Activated naive CD8-positive, alpha-beta T cell treated with anti-CD3 and anti-CD28 coated beads, Interleukin-2, amount 10 ng/mL, durations not matched to agents 7 days and 5 days (primary cell): ENCODE data around the gene LARP4. TPM values are rescaled to one million over a fixed set of nuclear protein-coding genes. Genes with fewer than 3 reads are reported as not detected.
A peak's percentile ranks its signal among the peaks of the same experiment; 100 is the strongest.
"Not testable (repeated sequence)": the region's sequence is repeated elsewhere in the genome, so short reads cannot be mapped to it uniquely, and the experiment has no call there.

Experiments used
- ATAC-seq: fragments of 150-1000 bp; cut with Tn5 transposase; one replicate; pipeline ENCODE4 v1.10.0; 2021; ENCODE audit warnings: low read depth, moderate library complexity
- POLR2A ChIA-PET: fragments of 350-600 bp; sonication (Branson Sonifier 250); formaldehyde crosslinking; loops from one replicate; lab custom pipeline; 2021; ENCODE audit warnings: antibody characterized with exemption; lab: Charles Lee
- DNase-seq: peaks from one replicate; pipeline ENCODE4 v3.0.0; 2021
- H3K27ac Mint-ChIP-seq: one replicate; pipeline ENCODE4 v1.8.0; 2022; ENCODE audit warnings: mild to moderate bottlenecking, mixed read lengths
- H3K27me3 Mint-ChIP-seq: one replicate; pipeline ENCODE4 v1.8.0; 2022; ENCODE audit warnings: mild to moderate bottlenecking, moderate library complexity, mixed read lengths
- H3K36me3 Mint-ChIP-seq: one replicate; pipeline ENCODE4 v1.8.0; 2021; ENCODE audit warnings: mild to moderate bottlenecking, mixed read lengths
- H3K4me1 Mint-ChIP-seq: one replicate; pipeline ENCODE4 v1.8.0; 2021; ENCODE audit warnings: mixed read lengths
- H3K4me3 Mint-ChIP-seq: one replicate; pipeline ENCODE4 v1.8.0; 2022; ENCODE audit warnings: mild to moderate bottlenecking, moderate library complexity, mixed read lengths
- H3K9me3 Mint-ChIP-seq: one replicate; pipeline ENCODE4 v1.8.0; 2021; ENCODE audit warnings: mixed read lengths
- total RNA-seq, 2 experiments: library from RNA; stranded (reverse); gene quantifications; one replicate each; pipeline ENCODE4 v1.2.3, GENCODE V29; 2021

Gene LARP4
- total RNA-seq, 2 experiments from 2014 or later = 39.6 to 40.6 TPM

DNA sequence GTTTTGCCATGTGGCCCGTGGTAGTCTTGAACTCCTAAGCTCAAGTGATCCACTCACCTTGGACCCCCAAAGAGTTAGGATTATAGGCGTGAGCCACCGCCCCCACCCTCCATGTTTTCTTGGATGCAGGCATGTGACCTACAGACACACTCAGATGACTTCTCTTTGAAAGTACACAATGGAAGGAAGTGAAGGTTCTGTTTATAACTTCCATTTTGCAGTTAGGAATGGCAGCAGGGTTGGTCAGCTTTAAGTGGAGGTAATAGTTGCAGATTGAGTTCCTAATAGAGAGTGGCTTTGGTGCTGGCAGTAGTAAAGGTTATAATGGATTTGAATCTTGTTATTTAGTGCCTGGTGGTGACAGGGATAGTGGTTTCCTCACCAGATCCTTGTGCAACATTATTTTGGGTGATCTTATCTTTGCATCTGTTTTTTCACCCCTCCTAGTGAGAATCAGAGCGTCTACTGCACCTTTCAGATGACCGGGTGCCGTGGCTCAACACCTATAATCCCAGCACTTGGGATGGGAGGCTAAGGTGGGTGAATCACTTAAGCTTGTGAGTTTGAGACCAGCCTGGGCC lies 15.3 kb downstream of the LARP4 start:
- ATAC-seq = no peak
- Mint-ChIP-seq H3K27ac (no peak overlapping the region), H3K9me3 (no peaks in the 10 kb centered on the region), H3K4me3 (no peak overlapping the region), H3K4me1 (peaks cover 15% of the 10 kb centered on the region), H3K36me3 (peaks cover 15% of the 10 kb centered on the region), H3K27me3 (no peaks in the 10 kb centered on the region)
- POLR2A ChIA-PET = interaction anchor here (0.6 kb wide), 1 partner anchor 12 kb away, joined by 3 read pairs; no protein-coding TSS in a partner anchor
- no peak for DNase-seq

DNA sequence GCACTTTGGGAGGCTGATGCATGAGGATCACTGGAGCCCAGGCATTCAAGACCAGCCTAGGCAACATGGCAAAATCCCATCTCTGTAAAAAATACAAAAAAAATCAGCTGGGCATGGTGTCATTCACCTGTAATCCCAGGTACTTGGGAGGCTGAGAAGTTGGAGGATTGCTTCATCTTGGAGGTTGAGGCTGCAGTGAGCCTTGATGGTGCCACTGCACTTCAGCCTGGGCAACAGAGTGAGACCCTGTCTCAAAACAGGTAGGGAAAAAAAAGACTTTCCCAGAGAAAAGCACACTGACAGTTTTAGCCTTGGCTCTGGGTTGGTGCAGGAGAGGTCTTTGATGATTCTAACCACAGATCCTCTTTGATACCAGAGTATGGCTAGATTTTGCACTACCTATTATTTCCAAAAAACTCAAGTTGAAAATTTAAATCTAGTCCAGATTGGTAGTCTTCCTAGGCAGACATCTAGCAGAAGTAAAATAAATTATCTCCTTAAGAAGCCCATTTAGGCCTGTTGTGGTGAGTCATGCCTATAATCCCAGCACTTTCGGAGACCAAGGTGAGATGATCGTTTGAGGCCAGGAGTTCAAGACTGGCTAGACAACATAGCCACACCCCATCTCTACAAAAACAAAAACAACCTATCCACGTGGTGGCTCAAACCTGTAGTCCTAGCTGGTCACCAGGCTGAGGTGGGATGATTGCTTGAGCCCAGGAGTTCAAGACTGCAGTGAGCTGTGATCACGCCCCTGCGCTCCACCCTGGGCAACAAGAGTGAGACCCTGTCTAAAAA lies 18.6 kb downstream of the LARP4 start:
- Mint-ChIP-seq H3K27me3 (no peaks in the 10 kb centered on the region), H3K27ac (no peak overlapping the region)

DNA sequence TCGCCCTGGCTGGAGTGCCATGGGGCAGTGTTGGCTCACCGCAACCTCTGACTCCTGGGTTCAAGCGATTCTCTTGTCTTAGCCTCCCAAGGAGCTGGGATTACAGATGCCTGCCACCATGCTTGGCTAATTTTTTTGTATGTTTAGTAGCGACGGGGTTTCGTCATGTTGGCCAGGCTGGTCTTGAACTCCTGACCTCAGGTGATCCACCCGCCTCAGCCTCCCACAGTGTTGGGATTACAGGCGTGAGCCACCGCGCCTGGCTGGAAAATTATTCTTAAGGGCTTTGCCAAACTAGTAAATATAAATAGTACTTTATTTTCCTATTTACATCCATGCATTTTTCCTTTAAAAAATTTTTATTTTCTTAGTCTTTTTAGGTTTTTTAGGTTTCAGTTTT lies 22.2 kb downstream of the LARP4 start:
- not testable (repeated sequence) for DNase-seq, H3K4me3 Mint-ChIP-seq
- POLR2A ChIA-PET = interaction anchor here (0.7 kb wide), 1 partner anchor 23 kb away, joined by 3 read pairs; no protein-coding TSS in a partner anchor

More for the DNA sequence above, 18.6 kb downstream of the LARP4 start:
- Mint-ChIP-seq H3K4me3 (no peak overlapping the region), H3K4me1 (peaks cover 17% of the 10 kb centered on the region), H3K9me3 (no peaks in the 10 kb centered on the region), H3K36me3 (peaks cover 16% of the 10 kb centered on the region)
- DNase-seq = no peak
- no peak for ATAC-seq
- POLR2A ChIA-PET = no interaction called here

DNA sequence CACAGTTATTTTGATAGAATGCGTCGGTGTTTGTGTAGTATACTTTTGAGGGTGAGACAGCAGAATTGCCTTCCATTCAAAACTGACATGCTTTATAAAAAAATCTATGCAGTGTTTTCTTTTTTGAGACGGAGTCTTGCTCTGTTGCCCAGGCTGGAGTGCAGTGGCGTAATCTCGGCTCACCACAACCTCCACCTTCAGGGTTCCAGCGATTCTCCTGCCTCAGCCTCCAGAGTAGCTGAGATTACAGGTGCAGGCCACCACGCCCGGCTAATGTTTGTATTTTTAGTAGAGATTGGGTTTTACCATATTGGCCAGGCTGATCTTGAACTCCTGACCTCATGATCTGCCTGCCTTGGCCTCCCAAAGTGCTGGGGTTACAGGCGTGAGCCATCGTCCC lies 22.7 kb downstream of the LARP4 start:
- DNase-seq, H3K9me3 Mint-ChIP-seq, H3K27ac Mint-ChIP-seq, H3K4me1 Mint-ChIP-seq, ATAC-seq, H3K27me3 Mint-ChIP-seq, H3K4me3 Mint-ChIP-seq, H3K36me3 Mint-ChIP-seq: not testable (repeated sequence)
- POLR2A ChIA-PET = interaction anchor here (0.7 kb wide), 1 partner anchor 23 kb away, joined by 3 read pairs; no protein-coding TSS in a partner anchor

More for the DNA sequence above, 22.2 kb downstream of the LARP4 start:
- not testable (repeated sequence) for H3K27me3 Mint-ChIP-seq, ATAC-seq, H3K4me1 Mint-ChIP-seq, H3K9me3 Mint-ChIP-seq, H3K36me3 Mint-ChIP-seq, H3K27ac Mint-ChIP-seq

DNA sequence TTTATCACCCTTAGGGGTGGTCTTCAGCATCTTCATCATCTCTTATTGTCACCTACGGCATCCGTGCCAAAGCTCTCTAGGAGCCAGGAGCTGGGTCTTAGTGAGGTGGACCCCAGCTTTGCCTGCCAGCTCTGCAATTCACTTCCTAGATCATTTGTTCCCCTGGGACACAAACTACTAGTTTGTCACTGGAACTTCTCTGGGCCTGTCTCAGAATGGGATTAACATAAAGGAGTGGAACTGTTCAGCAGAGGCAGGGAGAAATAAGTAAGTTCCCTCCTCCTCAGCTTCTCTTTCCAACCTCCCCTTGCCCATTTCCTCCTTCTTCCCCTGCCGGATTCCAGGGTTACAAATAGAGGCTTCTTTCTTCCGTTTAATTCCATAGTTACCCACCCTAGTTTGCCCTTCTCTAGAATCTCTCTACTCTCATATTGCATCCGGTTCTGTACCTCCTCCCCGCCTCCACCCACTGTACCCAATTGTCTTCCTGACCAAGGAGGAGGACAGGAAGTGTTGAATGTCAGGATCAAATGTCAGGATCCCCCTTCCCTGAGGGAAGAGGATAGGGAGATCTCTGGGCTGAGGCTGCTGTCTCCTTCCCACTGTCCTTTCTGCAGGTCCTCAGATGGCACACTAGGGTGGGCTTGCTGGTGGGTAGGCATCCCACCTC lies 25.0 kb downstream of the LARP4 start:
- DNase-seq = no peak
- ATAC-seq = no peak
- POLR2A ChIA-PET = no interaction called here
- Mint-ChIP-seq H3K27ac (no peak overlapping the region), H3K4me1 (peaks cover 7% of the 10 kb centered on the region), H3K36me3 (peaks cover 11% of the 10 kb centered on the region), H3K27me3 (no peaks in the 10 kb centered on the region), H3K9me3 (no peaks in the 10 kb centered on the region), H3K4me3 (no peak overlapping the region)

DNA sequence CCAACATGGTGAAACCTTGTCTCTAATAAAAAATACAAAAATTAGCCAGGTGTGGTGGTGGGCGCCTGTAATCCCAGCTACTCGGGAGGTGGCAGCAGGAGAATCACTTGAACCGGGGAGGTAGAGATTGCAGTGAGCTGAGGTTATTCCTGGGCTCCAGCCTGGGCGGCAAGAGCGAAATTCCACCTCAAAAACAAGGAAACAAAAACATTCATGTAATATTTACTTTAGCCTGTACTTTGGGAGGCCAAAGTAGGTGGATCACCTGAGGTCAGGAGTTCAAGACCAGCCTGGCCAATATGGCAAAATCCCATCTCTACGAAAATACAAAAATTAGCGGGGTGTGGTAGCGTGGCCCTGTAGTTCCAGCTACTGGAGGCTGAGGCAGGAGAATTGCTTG lies 31.0 kb downstream of the LARP4 start:
- ATAC-seq, DNase-seq, H3K27ac Mint-ChIP-seq, H3K4me1 Mint-ChIP-seq, POLR2A ChIA-PET, H3K4me3 Mint-ChIP-seq, H3K27me3 Mint-ChIP-seq, H3K9me3 Mint-ChIP-seq: not testable (repeated sequence)
- H3K36me3 Mint-ChIP-seq = peaks cover 28% of the 10 kb centered on the region

DNA sequence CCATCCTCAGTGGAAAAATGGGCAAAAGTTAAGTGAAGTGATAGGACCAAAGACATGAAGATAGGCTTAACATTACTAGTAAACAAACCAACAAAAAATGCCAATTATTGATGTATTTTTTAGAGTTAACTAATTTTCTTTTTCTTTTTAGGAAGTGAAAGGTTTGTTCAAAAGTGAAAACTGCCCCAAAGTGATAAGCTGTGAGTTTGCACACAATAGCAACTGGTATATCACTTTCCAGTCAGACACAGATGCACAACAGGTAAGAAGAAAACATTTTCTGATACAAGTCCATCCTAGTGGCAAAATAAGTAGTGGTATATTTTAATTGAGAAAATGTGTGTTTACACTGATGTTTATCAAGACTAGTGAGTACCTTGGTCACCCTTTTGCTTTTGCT lies 39.6 kb downstream of the LARP4 start:
- DNase-seq (no peak), ATAC-seq (no peak)
- no peak overlapping the region for H3K4me3 Mint-ChIP-seq
- no peaks in the 10 kb centered on the region for H3K27me3 Mint-ChIP-seq
- peaks cover 29% of the 10 kb centered on the region for H3K36me3 Mint-ChIP-seq
- H3K9me3 Mint-ChIP-seq = no peaks in the 10 kb centered on the region
- POLR2A ChIA-PET = no interaction called here
- H3K27ac Mint-ChIP-seq = no peak overlapping the region
- peaks cover 4% of the 10 kb centered on the region for H3K4me1 Mint-ChIP-seq

DNA sequence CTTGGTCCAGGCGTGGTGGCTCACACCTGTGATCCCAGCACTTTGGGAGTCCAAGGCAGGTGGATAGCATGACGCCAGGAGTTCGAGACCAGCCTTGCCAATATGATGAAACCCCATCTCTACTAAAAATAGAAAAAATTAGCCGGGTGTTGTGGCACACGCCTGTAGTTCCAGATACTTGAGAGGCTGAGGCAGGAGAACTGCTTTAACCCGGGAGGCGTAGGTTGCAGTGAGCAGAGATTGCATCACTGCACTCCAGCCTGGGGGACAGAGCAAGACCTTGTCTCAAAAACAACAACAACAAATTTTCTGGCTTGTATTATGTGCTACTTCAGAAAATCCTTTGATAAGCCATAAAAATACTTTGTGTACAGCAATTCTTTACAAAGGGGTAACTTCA lies 41.1 kb downstream of the LARP4 start:
- no peak overlapping the region for H3K4me3 Mint-ChIP-seq
- no peaks in the 10 kb centered on the region for H3K9me3 Mint-ChIP-seq
- H3K27ac Mint-ChIP-seq = no peak overlapping the region
- no peak for ATAC-seq
- peaks cover 27% of the 10 kb centered on the region for H3K36me3 Mint-ChIP-seq
- no peaks in the 10 kb centered on the region for H3K27me3 Mint-ChIP-seq
- POLR2A ChIA-PET = no interaction called here
- peaks cover 2% of the 10 kb centered on the region for H3K4me1 Mint-ChIP-seq
- no peak for DNase-seq

DNA sequence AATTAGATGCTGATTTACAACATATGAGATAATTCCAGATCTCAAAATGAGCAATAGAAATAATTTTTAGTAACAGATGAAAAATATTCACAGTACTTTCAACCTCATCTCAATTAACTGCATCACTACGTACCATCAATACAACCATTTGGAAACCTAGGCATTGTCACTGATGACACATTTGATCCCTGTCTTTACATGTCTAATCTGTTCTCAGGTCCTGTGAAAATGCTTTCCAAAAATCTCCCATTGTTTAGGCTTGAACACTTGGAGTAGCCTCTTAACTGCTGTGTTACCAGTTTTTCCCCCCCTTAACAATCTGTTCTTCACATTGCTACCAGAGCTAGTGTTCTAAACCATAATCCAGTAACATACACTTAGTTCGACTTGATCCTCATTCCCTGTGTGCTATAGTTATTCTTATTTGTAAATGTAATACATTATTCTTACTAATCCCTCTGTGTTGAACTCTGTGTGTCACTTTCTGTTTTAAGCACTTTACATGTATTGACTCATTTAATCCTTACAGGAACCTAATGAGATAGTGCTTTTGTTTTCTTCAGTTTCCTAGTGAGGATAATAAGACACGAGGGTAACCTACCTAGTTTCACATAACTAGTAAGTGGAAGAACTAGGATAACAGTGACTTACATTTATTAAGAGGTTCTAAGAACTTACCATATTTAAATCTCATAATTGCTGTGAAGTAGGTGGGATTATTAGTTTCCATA lies 41.7 kb downstream of the LARP4 start:
- DNase-seq = no peak
- Mint-ChIP-seq H3K4me3 (no peak overlapping the region), H3K27me3 (no peaks in the 10 kb centered on the region), H3K36me3 (peaks cover 27% of the 10 kb centered on the region), H3K27ac (peak overlapping the region; percentile 4), H3K9me3 (no peaks in the 10 kb centered on the region), H3K4me1 (peaks cover 2% of the 10 kb centered on the region)
- POLR2A ChIA-PET = no interaction called here
- ATAC-seq = no peak

DNA sequence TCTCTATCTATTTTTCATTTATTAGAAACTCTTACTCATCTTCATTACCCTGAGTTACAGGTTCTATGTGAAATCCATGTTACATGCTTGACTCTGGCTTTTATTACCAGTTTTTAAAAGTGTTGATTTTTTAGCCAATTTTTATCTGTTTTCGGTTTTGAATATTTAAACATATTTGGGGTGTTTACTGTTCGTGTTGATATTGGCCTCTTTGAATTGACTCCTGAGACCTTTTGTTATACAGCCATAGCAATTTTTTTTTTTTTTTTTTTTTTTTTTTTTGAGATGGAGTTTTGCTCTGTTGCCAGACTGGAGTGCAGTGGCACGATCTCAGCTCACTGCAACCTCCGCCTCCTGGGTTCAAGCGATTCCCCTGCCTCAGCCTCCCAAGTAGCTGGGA lies 49.0 kb downstream of the LARP4 start:
- H3K4me3 Mint-ChIP-seq, POLR2A ChIA-PET, H3K27ac Mint-ChIP-seq, ATAC-seq, DNase-seq, H3K9me3 Mint-ChIP-seq, H3K27me3 Mint-ChIP-seq, H3K4me1 Mint-ChIP-seq: not testable (repeated sequence)
- peaks cover 34% of the 10 kb centered on the region for H3K36me3 Mint-ChIP-seq

DNA sequence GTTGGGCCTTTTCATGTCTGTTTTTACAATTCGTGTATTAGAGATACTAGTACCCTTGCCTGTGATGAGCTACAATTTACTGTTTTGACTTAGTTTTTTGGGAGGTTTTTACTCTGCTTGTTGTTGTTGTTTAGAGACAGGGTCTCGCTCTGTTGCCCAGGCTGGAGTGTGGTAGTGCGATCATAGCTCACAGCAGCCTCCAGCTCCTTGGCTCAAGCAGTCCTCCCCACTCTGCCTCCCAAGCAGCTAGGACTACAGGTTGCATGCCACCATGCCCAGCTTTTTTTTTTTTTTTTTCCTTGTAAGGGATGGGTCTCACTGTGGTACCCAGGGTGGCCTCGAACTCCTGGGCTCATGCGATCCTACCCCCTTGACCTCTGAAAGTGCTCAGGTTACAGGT lies 52.1 kb downstream of the LARP4 start:
- H3K4me3 Mint-ChIP-seq = no peak overlapping the region
- H3K27me3 Mint-ChIP-seq = no peaks in the 10 kb centered on the region
- H3K4me1 Mint-ChIP-seq = peaks cover 2% of the 10 kb centered on the region
- no peaks in the 10 kb centered on the region for H3K9me3 Mint-ChIP-seq
- ATAC-seq (no peak), DNase-seq (no peak)
- H3K27ac Mint-ChIP-seq = peak overlapping the region; percentile 54
- H3K36me3 Mint-ChIP-seq = peaks cover 29% of the 10 kb centered on the region
- POLR2A ChIA-PET = interaction anchor here (0.5 to 0.6 kb wide), 2 partner anchors 17 to 31 kb away, joined by 3 to 4 read pairs; no protein-coding TSS in a partner anchor

DNA sequence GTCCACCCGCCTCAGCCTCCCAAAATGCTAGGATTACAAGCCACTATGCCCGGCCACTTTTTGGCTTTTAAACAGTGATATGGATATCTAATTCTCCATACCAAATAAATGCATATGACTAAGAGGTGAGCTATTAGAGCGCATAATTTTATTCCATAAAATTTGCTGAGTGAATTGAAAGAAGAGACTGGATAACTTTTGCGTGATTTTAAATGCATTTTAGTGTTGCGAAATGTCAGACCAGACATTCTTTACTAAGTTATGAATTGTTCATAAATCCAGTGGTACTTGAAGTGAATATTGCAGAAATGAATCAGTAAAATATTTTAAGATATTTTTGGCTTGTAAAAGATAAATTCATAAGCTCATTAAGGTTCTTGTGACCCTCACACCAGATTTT lies 53.2 kb downstream of the LARP4 start:
- Mint-ChIP-seq H3K36me3 (peaks cover 24% of the 10 kb centered on the region), H3K4me1 (peaks cover 2% of the 10 kb centered on the region), H3K27me3 (no peaks in the 10 kb centered on the region), H3K9me3 (no peaks in the 10 kb centered on the region), H3K27ac (no peak overlapping the region), H3K4me3 (no peak overlapping the region)
- ATAC-seq (no peak), DNase-seq (no peak)
- POLR2A ChIA-PET = no interaction called here

DNA sequence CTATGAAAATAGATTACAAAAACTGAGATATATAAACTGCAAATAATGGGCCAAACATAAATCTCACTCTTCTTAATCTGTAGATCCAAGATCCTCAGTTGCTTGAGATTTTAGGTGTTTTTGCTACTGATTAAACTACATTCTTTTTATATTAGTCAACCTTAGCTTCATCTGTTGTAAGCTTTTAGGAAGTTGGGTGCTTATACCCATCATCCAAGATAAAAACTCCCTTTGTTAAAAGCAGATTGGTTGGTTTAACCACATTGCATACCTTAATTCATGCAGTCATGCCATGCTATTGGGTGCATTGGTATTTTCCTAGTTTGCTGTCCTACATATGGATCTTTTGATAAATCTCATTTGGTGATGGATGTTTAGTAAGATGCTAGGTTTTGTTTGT lies 57.9 kb downstream of the LARP4 start:
- DNase-seq = no peak
- Mint-ChIP-seq H3K9me3 (no peaks in the 10 kb centered on the region), H3K27ac (no peak overlapping the region), H3K27me3 (no peaks in the 10 kb centered on the region), H3K36me3 (peaks cover 27% of the 10 kb centered on the region), H3K4me3 (no peak overlapping the region), H3K4me1 (no peaks in the 10 kb centered on the region)
- no peak for ATAC-seq
- POLR2A ChIA-PET = no interaction called here
